Ishikawa (cell line): ENCODE results near the gene PPP1R12B.

ENCODE experiments used
- CEBPB ChIP-seq: IDR thresholded peaks from 2 replicates; pipeline ENCODE4 v1.6.1; 2012
- CREB1 ChIP-seq: IDR thresholded peaks from 2 replicates; pipeline ENCODE4 v1.6.1; 2012; ENCODE audit warnings: low read depth
- EGR1 ChIP-seq: IDR thresholded peaks from 2 replicates; pipeline ENCODE4 v1.6.1; 2012
- EP300 ChIP-seq: IDR thresholded peaks from 2 replicates; pipeline ENCODE4 v1.6.1; 2012; ENCODE audit warnings: borderline replicate concordance
- FOXM1 ChIP-seq: IDR thresholded peaks from 2 replicates; pipeline ENCODE4 v1.6.1; 2012; ENCODE audit warnings: low read depth, borderline replicate concordance
- NFIC ChIP-seq: IDR thresholded peaks from 2 replicates; pipeline ENCODE4 v1.6.1; 2012
- RAD21 ChIP-seq: IDR thresholded peaks from 2 replicates; pipeline ENCODE4 v1.6.1; 2012; ENCODE audit warnings: low read depth
- TAF1 ChIP-seq: IDR thresholded peaks from 2 replicates; pipeline ENCODE4 v1.6.1; 2012; ENCODE audit warnings: low read depth, mild to moderate bottlenecking
- TCF12 ChIP-seq: IDR thresholded peaks from 2 replicates; pipeline ENCODE4 v1.6.1; 2012; ENCODE audit warnings: low read depth
- TEAD4 ChIP-seq: IDR thresholded peaks from 2 replicates; pipeline ENCODE4 v1.6.1; 2012
- YY1 ChIP-seq: IDR thresholded peaks from 2 replicates; pipeline ENCODE4 v1.6.1; 2012; ENCODE audit warnings: low read depth
- ZBTB7A ChIP-seq: IDR thresholded peaks from 2 replicates; pipeline ENCODE4 v1.6.1; 2012; ENCODE audit warnings: low read depth
- TF ChIP-seq, protein P1 (sequence below): IDR thresholded peaks from 2 replicates; pipeline ENCODE4 v1.6.1; 2012
- TF ChIP-seq, protein P2 (sequence below): IDR thresholded peaks from 2 replicates; pipeline ENCODE4 v1.6.1; 2012; ENCODE audit warnings: low read depth, mild to moderate bottlenecking
- TF ChIP-seq, protein P3 (sequence below): IDR thresholded peaks from 2 replicates; pipeline ENCODE4 v1.6.1; 2012

The PPP1R12B gene

DNA sequence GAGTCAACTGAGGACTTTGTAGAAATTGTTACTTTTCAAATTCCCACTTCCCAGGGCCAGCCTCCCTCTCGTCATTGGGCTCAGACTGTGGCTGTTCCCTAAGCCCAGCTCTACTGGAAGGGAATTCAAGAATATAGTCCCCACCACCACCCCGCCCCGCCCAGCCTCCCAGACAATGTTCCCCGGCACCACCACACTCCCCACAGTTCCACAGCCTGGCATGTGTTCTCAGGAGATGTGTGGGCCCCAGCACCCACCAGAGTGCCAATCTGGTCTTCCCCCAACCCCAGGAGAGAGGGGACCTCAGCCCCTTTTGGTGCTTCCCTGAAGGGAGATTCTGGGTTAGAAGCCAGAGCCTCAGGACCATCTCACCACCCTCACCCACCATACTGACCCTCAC, 241.6 kb downstream of the PPP1R12B start:
- no peak for TF ChIP-seq EGR1
- TF ChIP-seq CEBPB, result no peak
- TF ChIP-seq, protein P1, sequence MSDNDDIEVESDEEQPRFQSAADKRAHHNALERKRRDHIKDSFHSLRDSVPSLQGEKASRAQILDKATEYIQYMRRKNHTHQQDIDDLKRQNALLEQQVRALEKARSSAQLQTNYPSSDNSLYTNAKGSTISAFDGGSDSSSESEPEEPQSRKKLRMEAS, result no peak
- no peak for TF ChIP-seq TEAD4

DNA sequence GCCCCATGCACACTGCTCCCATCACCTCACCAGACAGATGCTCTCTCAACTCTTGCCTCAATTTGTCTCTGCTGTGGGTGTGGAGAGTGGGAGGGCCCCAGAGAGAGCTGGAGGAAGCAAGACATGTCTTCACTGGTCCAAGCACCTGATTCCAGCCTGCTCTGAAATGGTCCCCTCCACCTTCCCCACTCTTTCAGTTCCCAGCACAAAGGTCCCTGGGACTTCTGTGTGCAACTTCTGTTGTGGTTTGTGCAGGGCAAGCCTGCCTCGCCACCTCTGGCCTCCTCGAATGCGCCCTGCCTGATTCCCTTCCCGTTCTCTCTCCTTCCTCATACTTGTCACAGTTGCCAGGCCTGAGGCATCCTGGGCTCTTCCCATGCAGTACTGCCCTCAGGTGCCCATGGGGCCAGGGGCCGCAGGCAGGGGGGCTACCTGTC, 242.5 kb downstream of the PPP1R12B start:
- TF ChIP-seq, protein P2, sequence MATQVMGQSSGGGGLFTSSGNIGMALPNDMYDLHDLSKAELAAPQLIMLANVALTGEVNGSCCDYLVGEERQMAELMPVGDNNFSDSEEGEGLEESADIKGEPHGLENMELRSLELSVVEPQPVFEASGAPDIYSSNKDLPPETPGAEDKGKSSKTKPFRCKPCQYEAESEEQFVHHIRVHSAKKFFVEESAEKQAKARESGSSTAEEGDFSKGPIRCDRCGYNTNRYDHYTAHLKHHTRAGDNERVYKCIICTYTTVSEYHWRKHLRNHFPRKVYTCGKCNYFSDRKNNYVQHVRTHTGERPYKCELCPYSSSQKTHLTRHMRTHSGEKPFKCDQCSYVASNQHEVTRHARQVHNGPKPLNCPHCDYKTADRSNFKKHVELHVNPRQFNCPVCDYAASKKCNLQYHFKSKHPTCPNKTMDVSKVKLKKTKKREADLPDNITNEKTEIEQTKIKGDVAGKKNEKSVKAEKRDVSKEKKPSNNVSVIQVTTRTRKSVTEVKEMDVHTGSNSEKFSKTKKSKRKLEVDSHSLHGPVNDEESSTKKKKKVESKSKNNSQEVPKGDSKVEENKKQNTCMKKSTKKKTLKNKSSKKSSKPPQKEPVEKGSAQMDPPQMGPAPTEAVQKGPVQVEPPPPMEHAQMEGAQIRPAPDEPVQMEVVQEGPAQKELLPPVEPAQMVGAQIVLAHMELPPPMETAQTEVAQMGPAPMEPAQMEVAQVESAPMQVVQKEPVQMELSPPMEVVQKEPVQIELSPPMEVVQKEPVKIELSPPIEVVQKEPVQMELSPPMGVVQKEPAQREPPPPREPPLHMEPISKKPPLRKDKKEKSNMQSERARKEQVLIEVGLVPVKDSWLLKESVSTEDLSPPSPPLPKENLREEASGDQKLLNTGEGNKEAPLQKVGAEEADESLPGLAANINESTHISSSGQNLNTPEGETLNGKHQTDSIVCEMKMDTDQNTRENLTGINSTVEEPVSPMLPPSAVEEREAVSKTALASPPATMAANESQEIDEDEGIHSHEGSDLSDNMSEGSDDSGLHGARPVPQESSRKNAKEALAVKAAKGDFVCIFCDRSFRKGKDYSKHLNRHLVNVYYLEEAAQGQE, result no peak
- TF ChIP-seq FOXM1 (no peak), EGR1 (no peak), CREB1 (no peak), ZBTB7A (no peak), YY1 (no peak)
- TF ChIP-seq, protein P3, sequence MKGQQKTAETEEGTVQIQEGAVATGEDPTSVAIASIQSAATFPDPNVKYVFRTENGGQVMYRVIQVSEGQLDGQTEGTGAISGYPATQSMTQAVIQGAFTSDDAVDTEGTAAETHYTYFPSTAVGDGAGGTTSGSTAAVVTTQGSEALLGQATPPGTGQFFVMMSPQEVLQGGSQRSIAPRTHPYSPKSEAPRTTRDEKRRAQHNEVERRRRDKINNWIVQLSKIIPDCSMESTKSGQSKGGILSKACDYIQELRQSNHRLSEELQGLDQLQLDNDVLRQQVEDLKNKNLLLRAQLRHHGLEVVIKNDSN, result no peak

DNA sequence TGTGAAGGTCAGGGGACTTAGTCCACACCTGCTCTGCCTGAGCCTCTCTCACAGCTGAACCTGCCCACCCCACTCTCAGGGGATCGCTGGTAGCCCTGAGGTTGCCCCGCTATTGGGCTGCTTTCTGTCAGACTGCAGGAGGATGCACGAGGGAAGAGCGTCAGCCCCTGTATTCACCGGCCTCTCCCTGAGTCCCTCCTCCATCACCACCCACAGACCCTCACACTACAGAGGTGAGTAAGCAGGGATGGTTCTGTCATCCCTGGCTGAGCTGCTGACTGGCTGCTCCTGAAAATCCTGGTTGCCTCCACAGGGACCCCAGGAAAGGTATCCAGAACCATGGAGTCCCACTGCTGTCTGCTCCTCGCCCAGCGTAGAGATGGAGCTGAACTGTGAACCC, 243.0 kb downstream of the PPP1R12B start:
- TF ChIP-seq YY1, result no peak
- no peak for TF ChIP-seq CEBPB
- TF ChIP-seq EP300, result no peak
- TF ChIP-seq NFIC, result no peak
- no peak for TF ChIP-seq CREB1
- TF ChIP-seq, protein P3, result no peak
- TF ChIP-seq FOXM1, result no peak
- TF ChIP-seq, protein P2, result no peak

DNA sequence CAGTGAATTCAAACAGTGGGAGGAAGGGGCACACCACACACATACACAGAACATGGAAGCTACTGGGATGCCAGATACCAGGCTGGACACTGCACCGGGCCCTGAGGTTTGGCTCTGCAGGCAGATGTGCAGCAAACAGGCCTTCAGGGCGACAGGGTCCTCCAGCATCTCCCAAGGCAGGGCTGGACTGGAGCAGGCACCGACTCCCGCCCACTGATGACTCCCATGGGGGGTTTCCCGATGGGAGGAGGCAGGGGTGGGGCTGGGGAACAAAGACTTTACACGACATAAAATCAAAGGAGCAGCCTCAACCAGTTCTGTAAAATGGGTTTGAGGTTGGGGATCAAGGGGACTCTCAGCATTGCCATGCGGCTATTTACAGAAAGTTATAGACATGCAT, 243.6 kb downstream of the PPP1R12B start:
- TF ChIP-seq TEAD4 (no peak), EGR1 (no peak), EP300 (no peak)
- TF ChIP-seq, protein P3, result no peak

DNA sequence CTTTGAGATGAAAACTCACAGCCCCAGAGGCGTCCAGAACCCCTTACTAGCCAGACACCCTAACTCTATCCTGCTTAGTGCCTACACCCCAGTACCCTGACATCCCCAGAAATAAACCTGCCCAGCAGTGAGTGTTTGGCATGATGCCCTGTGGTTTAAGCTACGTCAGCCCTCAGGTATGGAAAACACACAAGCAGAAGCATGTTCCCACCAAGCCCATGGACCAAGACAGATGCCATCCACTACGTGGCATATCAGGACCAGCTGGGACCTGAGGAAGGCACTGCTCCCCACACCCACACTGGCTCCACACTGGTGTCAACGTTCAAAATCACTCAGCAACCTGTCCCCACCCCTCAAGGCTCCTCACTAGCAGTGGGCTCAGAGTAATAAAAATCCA, 245.3 kb downstream of the PPP1R12B start:
- no peak for TF ChIP-seq ZBTB7A
- TF ChIP-seq NFIC, result peak; percentile 78
- TF ChIP-seq TEAD4, result peak; percentile 71
- peak; percentile 69 for TF ChIP-seq EP300
- TF ChIP-seq TCF12, result peak; percentile 55; the same call in 1 of the 2 replicates

DNA sequence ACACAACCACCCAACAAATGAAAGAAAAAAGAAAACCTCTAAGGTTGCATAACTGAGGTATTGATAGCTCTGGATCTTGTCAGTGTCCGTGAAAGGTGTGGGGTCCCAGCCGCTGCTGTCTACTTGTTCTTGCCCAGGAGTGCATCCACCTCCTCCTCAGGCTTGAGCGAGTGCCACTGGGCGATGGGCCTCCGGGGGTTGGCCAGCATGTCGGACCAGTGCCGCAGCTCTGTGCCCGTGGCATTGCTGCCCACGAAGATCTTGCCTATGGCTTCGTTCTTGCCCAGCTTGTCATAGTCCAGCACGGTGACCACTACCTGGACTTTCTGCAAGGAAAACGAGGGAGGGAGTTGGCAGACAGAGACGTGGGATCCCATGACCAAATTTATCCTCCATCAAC, 248.1 kb downstream of the PPP1R12B start:
- TF ChIP-seq CEBPB (no peak), EGR1 (no peak), TEAD4 (no peak), EP300 (no peak), TCF12 (no peak)

DNA sequence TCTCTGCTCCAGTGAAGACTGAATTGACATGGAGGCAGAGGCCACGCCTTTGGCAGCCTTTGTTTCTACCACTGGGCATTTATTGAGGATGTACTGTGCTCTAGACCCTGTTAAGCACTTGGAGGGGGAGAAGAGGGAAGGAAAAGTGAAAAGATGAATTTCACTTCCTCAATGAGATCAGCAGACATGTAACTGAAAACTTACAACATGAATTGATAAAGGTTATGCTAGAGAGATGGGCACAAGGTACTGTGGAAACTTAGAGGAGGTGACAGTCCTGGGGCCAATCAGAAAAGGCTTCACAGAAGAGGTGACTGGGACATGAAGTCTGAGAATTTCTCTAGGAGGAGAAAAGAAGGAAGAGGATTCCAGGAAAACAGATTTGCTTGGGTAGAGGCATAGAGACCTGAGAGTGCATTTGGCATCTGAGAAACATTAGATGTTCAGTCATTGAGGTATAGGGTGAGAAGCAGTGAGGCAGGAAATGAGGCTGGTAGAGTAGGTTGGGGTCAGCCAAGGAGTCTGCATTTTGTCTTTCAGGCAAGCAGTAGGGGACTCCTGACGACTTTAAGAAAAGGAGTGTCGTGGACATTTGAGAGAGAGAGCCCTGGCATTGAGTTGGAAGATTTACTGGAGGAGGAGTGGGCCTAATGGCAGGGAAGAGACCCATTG, 248.7 kb downstream of the PPP1R12B start:
- TF ChIP-seq YY1 (no peak), CREB1 (no peak), EP300 (no peak), CEBPB (no peak), TCF12 (no peak), EGR1 (no peak), RAD21 (no peak), TEAD4 (no peak), ZBTB7A (no peak), FOXM1 (no peak), NFIC (no peak), TAF1 (no peak)
- TF ChIP-seq, protein P2, result no peak
- TF ChIP-seq, protein P3, result no peak
- TF ChIP-seq, protein P1, result no peak
